ENCODE measurements around the gene SPAG9. TPM values are rescaled to one million over a fixed set of nuclear protein-coding genes. Genes with fewer than 3 reads are reported as not detected.

SPAG9 gene
- total RNA-seq, 2 donors from 2014 or later = 46.0 to 67.0 TPM

- TF ChIP-seq, protein P1, sequence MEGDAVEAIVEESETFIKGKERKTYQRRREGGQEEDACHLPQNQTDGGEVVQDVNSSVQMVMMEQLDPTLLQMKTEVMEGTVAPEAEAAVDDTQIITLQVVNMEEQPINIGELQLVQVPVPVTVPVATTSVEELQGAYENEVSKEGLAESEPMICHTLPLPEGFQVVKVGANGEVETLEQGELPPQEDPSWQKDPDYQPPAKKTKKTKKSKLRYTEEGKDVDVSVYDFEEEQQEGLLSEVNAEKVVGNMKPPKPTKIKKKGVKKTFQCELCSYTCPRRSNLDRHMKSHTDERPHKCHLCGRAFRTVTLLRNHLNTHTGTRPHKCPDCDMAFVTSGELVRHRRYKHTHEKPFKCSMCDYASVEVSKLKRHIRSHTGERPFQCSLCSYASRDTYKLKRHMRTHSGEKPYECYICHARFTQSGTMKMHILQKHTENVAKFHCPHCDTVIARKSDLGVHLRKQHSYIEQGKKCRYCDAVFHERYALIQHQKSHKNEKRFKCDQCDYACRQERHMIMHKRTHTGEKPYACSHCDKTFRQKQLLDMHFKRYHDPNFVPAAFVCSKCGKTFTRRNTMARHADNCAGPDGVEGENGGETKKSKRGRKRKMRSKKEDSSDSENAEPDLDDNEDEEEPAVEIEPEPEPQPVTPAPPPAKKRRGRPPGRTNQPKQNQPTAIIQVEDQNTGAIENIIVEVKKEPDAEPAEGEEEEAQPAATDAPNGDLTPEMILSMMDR (IDR thresholded peaks at IDR 0.05) = no peak
- no peak overlapping the region for H3K4me3 ChIP-seq
- intact Hi-C loops (cut with DNase I) = no loop called here
- H3K9ac ChIP-seq (ENCODE audit: low read depth in 2 of 2, low read length in 2 of 2) = no peak overlapping the region
- H3K27ac ChIP-seq = no peak overlapping the region
- no peaks in the 10 kb centered on the region for H3K9me3 ChIP-seq
- no peak for DNase-seq
- no peaks in the 10 kb centered on the region for H3K4me1 ChIP-seq
- H3K27me3 ChIP-seq = no peaks in the 10 kb centered on the region
- H3K36me3 ChIP-seq = peaks cover 2% of the 10 kb centered on the region
Observed at GRCh38 chr17:50981279-50981678, 139.4 kb downstream of the SPAG9 start.

- H3K4me3 ChIP-seq = no peak overlapping the region
- no peak overlapping the region for H3K9ac ChIP-seq (ENCODE audit: low read depth in 2 of 2, low read length in 2 of 2)
- no peak overlapping the region for H3K27ac ChIP-seq
- no peaks in the 10 kb centered on the region for H3K4me1 ChIP-seq
- no peaks in the 10 kb centered on the region for H3K27me3 ChIP-seq
- DNase-seq = no peak
- H3K36me3 ChIP-seq = peaks cover 4% of the 10 kb centered on the region
- no peaks in the 10 kb centered on the region for H3K9me3 ChIP-seq
- TF ChIP-seq, protein P1 (IDR thresholded peaks at IDR 0.05) = no peak
- intact Hi-C loops (cut with DNase I) = no loop called here
Observed at GRCh38 chr17:50979524-50979927, 141.1 kb downstream of the SPAG9 start.

DNA sequence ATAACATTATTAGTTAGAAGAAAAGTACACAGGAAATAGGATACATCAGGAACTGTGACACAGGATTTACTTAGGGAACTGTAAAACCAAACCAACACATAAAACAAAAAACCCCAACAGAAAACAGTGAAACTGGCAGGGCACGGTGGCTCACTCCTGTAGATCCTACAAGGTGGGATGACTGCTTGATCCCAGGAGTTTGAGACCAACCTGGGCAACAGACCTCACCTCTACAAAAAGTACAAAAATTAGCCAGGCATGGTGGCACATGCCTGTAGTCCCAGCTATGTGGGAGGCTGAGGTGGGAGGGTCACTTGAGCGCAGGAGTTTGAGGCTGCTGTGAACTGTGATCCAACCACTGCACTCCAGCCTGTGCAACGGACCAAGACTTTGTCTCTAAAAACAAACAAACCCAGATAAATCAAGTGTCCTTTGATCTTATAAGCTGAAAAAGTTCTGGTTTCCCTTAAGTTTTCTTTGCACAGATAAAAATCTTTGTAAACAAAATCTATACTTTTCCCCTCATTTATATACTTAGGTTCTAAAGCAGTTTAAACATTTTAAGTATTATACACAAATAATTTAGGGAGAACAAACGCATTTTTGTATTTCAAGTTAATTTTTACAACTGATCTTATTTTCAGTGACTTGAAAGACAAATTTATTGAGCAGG, 143.0 kb downstream of the SPAG9 start:
- no peaks in the 10 kb centered on the region for H3K9me3 ChIP-seq
- H3K27ac ChIP-seq = no peak overlapping the region
- no peak for DNase-seq
- H3K36me3 ChIP-seq = peaks cover 4% of the 10 kb centered on the region
- H3K4me3 ChIP-seq = no peak overlapping the region
- TF ChIP-seq, protein P1 (IDR thresholded peaks at IDR 0.05) = no peak
- H3K9ac ChIP-seq (ENCODE audit: low read depth in 2 of 2, low read length in 2 of 2) = no peak overlapping the region
- intact Hi-C loops (cut with DNase I) = no loop called here
- H3K4me1 ChIP-seq = no peaks in the 10 kb centered on the region
- no peaks in the 10 kb centered on the region for H3K27me3 ChIP-seq

GRCh38 chr17:50976951-50977472, 143.7 kb downstream of the SPAG9 start:
- Histone ChIP-seq H3K9ac (ENCODE audit: low read depth in 2 of 2, low read length in 2 of 2) (no peak overlapping the region), H3K27me3 (no peaks in the 10 kb centered on the region), H3K36me3 (peaks cover 4% of the 10 kb centered on the region), H3K27ac (no peak overlapping the region), H3K9me3 (no peaks in the 10 kb centered on the region), H3K4me3 (no peak overlapping the region), H3K4me1 (no peaks in the 10 kb centered on the region)
- TF ChIP-seq, protein P1 (IDR thresholded peaks at IDR 0.05) = no peak
- intact Hi-C loops (cut with DNase I) = no loop called here
- no peak for DNase-seq

DNA sequence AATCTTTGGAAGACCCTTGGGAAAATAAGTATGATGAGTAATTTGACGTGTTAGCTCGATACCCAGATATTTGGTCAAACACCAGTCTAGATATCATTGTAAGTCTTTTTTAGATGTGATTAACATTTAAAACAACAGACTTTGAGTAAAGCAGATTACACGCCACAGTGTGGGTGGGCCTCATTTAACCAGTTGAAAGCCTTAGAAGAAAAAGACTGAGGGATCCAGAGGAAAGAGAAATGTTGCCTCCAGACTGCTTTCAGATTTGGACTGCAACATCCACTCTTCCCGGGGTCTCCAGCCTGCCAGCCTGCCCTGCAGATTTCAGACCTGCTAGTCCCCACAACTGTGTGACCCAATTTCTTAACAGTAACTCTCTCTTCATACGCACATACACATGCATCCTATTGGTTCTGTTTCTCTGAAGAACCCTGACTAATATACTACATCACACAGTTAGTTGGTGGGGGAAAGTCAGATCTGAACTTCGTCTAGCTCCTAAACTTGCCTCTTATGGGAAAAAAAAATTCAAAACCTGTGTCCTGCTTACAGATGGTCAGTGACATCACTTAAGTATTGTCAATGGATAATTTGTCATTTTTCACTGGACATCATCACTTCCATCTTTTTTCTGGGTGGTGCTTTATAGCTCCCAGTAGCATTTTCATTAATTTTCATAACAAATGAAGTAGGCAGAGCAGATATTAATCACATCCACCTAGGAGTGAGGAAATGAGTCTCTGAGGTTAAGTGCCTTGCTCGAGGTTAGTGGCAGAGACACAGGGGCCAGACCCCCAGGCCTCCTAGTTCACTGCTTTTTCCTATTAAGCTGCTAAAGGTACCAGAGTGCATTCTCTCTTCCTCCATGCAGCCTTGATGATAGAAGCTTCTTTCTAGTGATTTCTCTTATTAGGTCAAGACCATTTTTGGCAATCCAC, 146.8 kb downstream of the SPAG9 start:
- Histone ChIP-seq H3K36me3 (peaks cover 4% of the 10 kb centered on the region), H3K4me1 (no peaks in the 10 kb centered on the region), H3K4me3 (no peak overlapping the region), H3K9ac (ENCODE audit: low read depth in 2 of 2, low read length in 2 of 2) (no peak overlapping the region), H3K27me3 (no peaks in the 10 kb centered on the region), H3K27ac (no peak overlapping the region), H3K9me3 (no peaks in the 10 kb centered on the region)
- intact Hi-C loops (cut with DNase I) = no loop called here
- TF ChIP-seq, protein P1 (IDR thresholded peaks at IDR 0.05) = no peak
- DNase-seq = no peak

All from colonic mucosa (tissue), 4 donors.